ENCODE measurements around the gene ATP6V1B1.

The ATP6V1B1 gene

GRCh38 chr2:70956141-70956540, 20.4 kb downstream of the ATP6V1B1 start:
- DNase-seq (ENCODE audit: low read depth), result no peak
- no peak for TF ChIP-seq CTCF (IDR thresholded peaks at IDR 0.05; ENCODE audit: low read depth, low read length, missing control alignments)
- H3K4me3 ChIP-seq (ENCODE audit: low read depth, low read length), result no peak overlapping the region
- in situ Hi-C loops (cut with HindIII; ENCODE audit: low sequenced_read_pairs), result no loop called here

- DNase-seq (ENCODE audit: low read depth), result no peak
- TF ChIP-seq CTCF (IDR thresholded peaks at IDR 0.05; ENCODE audit: low read depth, low read length, missing control alignments), result no peak
- in situ Hi-C loops (cut with HindIII; ENCODE audit: low sequenced_read_pairs), result no loop called here
- H3K4me3 ChIP-seq (ENCODE audit: low read depth, low read length), result no peak overlapping the region
Observed at GRCh38 chr2:70957798-70958197, 22.1 kb downstream of the ATP6V1B1 start.

GRCh38 chr2:70958759-70959158, 23.1 kb downstream of the ATP6V1B1 start:
- no peak overlapping the region for H3K4me3 ChIP-seq (ENCODE audit: low read depth, low read length)
- no peak for TF ChIP-seq CTCF (IDR thresholded peaks at IDR 0.05; ENCODE audit: low read depth, low read length, missing control alignments)
- in situ Hi-C loops (cut with HindIII; ENCODE audit: low sequenced_read_pairs), result no loop called here
- no peak for DNase-seq (ENCODE audit: low read depth)

GRCh38 chr2:70959271-70959761, 23.6 kb downstream of the ATP6V1B1 start:
- no peak for TF ChIP-seq CTCF (IDR thresholded peaks at IDR 0.05; ENCODE audit: low read depth, low read length, missing control alignments)
- DNase-seq (ENCODE audit: low read depth), result no peak
- no peak overlapping the region for H3K4me3 ChIP-seq (ENCODE audit: low read depth, low read length)
- in situ Hi-C loops (cut with HindIII; ENCODE audit: low sequenced_read_pairs), result no loop called here

- in situ Hi-C loops (cut with HindIII; ENCODE audit: low sequenced_read_pairs), result no loop called here
- DNase-seq (ENCODE audit: low read depth), result no peak
- TF ChIP-seq CTCF (IDR thresholded peaks at IDR 0.05; ENCODE audit: low read depth, low read length, missing control alignments), result no peak
- no peak overlapping the region for H3K4me3 ChIP-seq (ENCODE audit: low read depth, low read length)
Observed at GRCh38 chr2:70959851-70960832, 24.4 kb downstream of the ATP6V1B1 start.

GRCh38 chr2:70960833-70961647, 25.3 kb downstream of the ATP6V1B1 start:
- DNase-seq (ENCODE audit: low read depth), result no peak
- peak; percentile 34 for TF ChIP-seq CTCF (IDR thresholded peaks at IDR 0.05; ENCODE audit: low read depth, low read length, missing control alignments)
- in situ Hi-C loops (cut with HindIII; ENCODE audit: low sequenced_read_pairs), result no loop called here
- H3K4me3 ChIP-seq (ENCODE audit: low read depth, low read length), result no peak overlapping the region
